GM21447 (cell line): Measurements from ENCODE around the gene CASP2.

Experiments
- ATAC-seq: cut with Tn5 transposase; IDR thresholded peaks from one replicate; pipeline ENCODE4 v1.9.1; 2021; ENCODE audit not compliant: unreplicated experiment

CASP2 gene

DNA sequence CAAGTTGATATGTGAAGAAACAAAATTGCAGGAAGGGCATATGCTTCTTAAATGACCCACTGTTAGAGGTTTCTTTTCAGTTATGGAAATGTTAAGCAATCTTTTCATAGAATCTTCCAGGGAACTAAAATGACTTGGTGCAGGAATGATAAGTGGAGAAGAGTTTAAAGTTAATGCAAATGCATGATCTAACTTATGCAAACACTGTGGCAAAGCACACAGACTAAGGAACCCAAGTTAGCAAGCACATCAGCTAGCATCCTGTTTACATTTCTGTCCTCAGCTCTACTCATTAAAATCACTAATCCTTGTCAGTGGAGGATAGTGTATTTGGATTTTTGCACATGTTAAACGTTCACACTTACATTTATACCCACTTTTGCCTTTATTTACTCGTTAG lies 37.1 kb downstream of the CASP2 start:
- ATAC-seq: peak; percentile 62

DNA sequence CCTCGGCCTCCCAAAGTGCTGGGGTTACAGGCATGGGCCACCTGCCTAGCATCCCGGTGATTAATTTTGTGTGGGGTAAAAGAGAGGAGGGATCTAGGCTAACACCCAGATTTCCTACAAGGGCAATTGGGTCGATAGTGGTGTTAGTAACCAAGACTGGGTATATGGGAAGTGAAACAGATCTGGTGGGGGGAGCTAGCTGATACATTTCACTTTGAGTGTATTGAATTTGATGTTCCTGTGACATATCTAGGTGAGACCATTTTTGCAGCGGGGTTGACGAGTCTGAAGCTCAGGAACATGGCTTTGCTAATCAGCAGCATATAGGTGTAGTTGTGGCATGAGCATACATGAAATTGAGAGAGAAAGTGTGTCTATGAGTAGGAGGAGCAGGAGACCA lies 39.8 kb downstream of the CASP2 start:
- no peak for ATAC-seq

DNA sequence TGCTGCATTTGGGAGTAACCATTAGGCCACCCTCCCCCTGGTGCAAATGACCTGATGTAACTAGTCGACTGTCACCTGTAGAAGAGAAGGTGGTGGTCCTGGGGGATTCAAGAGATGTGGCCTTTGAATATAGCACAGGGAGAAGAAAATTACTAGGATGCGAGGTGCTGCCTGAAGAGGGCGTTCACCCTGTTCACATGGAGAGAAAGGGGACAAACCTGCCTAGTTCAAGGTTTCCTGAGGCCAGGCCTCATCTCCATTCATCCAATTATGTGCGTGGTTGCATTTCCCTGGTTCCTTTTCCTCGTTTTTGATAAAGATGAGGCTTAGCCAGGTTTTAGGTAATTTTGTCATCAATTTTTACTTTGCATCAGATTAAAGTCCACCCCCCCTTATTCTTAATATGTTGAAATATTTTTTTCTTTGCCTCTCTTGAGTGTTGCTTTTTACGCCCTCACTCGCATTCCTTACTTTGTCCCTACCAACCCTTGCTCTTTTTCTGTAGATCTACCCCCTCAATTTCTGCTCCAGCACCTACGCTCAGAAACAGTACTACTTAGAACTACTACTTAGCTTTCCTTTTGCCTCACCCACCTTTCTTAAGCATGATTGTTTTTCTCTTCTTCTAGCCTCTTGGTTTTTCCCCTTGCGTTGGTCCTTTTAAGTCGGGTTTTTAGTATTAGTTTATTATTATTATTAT lies 41.5 kb downstream of the CASP2 start:
- ATAC-seq: no peak

DNA sequence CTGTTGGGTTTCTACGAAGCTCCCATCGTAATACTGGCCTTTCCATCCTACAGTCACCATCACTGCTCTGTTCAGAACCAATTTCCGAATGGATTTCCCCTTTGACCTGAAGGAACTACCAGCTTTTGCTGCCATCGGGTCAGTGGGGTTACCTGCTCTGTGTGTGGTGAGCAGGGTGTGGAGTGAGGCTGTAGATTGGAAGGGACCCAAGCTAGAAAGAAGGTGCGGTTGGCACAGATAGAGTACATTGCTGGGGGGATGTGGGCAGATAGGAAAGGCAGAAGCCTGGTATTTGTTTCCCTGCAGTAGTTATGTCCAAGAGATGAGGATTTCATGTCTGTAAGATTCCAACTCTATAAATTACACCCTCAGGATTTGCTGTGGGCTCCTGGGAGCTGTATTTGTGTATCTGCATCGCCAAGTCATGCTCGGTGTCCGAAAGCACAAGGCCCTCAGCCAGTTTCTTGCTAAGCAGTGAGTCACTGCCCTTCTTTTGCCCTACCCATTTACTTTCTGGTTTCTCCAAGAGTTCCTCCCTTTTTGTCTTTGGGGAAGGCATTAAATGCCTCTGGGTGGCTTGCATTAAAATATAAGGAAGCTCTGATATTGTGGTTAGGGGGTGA lies 43.1 kb downstream of the CASP2 start:
- no peak for ATAC-seq

DNA sequence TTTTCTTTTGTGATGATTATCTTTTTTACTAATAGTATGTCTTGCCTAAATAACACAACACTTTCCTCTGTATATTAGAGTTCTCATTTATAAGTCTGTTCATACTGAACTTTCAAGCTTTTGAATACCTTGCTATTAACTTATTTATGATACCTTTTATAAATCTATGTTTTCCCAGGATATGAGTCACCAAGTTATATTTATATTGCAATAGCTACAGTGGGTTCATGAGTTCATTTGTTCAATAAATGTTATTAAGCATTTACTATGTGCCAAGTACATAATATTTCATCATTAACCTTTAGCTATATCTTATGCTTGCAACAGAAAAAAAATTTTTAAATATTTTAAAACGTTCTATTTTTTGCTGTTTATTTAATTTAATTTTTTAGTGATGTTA lies 46.1 kb downstream of the CASP2 start:
- ATAC-seq: no peak

DNA sequence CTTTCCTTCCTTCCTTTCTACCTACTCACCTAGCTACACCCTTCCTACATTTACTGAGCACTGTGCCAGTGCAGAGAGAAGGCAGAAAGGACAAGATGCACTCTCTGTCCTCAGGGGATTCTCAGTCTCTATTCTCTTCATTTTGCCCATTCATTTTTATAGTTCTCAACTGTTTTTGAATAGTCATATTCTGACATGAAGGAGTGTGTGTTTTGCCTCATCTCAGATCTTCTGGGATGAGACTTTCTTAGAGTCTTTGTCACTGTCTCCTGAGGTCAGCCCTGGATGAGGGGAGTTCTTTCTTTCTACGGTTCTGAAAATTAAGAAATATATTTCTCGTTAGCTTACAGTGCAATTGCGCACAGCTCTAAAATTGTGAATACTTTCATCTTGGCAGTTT lies 49.1 kb downstream of the CASP2 start:
- ATAC-seq: no peak

DNA sequence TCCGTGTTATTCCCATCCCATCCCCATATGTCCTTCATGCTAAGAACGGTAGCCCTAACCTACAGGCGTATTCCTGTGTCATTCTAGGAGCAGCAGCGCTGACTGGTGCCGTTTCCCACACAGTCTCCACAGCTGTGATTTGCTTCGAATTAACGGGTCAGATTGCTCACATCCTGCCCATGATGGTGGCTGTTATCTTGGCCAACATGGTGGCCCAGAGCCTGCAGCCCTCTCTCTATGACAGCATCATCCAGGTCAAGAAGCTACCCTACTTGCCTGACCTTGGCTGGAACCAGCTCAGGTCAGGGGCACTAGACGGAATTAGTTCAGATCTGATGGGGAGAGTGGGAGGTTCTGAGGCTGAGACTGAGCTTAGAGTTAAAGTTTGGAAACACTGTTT lies 53.7 kb downstream of the CASP2 start:
- no peak for ATAC-seq

DNA sequence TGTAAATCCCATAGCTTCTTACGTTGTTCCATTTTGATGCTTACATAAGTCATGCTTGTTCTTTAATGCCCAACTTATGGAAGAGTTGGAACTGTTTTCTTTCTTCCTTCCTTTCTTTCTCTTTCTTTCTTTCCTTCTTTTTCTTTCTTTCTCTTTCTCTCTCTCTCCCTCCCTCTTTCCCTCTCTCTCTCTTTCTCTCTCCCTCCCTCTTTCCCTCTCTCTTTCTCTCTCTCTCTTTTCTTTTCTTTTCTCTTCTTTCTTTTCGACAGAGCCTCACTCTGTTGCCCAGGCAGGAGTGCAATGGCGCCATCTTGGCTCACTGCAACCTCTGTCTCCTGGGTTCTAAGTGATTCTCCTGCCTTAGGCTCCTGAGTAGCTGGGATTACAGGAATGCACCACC lies 55.4 kb downstream of the CASP2 start:
- no peak for ATAC-seq

DNA sequence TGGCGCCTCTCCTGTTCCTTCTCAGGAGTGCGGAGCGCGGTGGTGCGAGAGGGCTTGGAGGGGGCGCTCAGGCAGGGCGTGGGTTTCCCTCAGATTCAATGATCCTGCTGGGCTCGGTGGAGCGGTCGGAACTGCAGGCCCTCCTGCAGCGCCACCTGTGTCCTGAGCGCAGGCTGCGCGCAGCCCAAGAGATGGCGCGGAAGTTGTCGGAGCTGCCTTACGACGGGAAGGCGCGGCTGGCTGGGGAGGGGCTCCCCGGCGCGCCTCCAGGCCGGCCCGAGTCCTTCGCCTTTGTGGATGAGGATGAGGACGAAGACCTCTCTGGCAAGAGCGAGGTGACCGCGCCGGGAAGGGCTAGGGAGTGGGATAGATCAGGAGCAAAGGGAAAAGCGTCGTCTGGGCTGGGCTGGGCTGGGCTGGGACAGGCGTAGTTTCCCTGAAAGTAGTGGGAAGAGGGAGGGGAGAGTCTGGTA lies 57.3 kb downstream of the CASP2 start:
- ATAC-seq: peak; percentile 82

DNA sequence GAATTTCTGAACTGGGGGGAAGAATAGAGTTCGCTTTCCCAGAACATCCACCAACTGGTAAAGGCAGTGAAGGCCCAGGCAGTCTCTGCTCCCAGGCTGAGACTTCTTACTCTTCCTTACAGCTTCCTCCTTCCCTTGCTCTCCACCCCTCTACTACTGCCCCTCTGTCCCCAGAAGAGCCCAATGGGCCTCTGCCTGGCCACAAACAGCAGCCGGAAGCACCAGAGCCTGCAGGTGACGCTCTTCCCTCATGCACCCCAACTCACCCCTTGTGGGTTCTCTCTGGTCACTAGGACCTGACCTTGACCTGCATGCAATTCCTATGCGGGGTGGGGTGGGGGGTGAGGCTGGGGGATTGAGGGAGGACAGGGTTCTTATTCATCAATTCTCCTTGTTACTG lies 57.9 kb downstream of the CASP2 start:
- no peak for ATAC-seq

DNA sequence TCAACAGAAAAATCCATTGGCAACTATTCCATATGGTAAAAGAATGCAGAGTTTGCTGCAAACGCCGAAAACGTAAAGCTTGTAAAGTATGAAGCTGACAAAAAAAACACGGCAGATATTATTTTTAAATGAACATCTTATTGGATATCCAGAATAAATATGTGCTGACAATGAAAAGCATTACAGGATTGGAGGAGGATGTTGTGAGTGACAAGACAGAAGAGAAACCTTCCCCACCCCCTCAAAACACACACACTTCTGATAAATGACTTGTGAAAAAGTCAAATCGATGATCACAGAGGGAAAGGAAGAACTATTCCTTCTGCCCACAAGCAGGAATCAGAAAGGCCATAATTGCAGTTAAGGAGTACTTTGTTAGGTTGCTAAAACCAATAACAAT lies 59.8 kb downstream of the CASP2 start:
- ATAC-seq: no peak

DNA sequence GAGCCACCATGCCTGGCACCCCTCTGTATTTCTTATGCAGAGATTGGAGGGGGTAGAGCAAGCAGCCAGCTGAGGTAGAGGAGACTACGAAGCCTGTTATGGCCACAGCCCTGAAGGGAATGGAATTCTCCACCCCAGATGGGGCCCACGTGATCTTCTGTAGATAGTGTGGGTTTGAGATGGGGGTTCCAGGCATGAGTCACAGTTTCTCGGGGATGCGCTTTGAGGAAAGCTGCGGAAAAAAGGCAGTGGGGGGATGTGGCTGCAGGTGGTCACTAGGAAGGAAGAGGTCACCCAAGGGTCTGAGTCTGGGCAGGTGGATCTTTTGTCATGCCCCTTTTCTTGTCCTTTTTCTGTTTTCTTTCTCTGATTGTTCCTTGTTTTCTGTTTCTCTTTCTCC lies 62.9 kb downstream of the CASP2 start:
- no peak for ATAC-seq

DNA sequence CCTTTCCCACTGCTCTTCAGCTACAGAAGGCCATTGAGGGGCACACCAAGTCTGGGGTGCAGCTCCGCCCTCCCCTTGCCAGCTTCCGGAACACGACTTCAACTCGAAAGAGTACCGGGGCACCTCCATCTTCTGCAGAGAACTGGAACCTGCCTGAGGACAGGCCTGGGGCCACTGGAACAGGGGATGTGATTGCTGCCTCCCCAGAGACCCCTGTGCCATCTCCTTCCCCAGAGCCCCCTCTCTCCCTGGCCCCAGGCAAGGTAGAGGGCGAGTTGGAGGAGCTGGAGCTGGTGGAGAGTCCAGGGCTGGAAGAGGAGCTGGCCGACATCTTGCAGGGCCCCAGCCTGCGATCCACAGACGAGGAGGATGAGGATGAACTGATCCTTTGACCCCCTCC lies 63.4 kb downstream of the CASP2 start:
- no peak for ATAC-seq

DNA sequence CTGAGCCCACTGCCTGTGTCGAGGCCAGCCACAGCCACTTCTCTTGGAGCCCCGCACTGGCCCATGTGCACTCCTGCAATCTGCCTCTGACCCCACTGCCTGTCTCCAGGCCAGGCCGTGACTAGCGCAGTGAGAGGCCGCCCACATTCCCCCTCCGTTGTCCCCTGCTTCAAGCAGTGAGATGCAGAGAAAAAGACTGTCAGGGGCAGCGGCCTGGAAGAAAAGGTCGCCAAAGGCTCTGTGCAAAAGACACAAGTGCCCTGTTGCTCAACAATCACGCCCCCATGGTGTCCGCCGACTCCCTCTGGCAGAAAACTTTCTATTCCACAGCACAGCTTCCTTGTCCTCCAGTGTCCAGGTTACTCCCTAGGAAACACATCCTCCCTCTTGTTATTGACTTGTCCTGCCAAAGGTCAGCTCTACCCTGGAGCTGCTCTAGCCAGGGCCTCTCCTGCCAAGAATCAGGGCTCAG lies 64.4 kb downstream of the CASP2 start:
- no peak for ATAC-seq

DNA sequence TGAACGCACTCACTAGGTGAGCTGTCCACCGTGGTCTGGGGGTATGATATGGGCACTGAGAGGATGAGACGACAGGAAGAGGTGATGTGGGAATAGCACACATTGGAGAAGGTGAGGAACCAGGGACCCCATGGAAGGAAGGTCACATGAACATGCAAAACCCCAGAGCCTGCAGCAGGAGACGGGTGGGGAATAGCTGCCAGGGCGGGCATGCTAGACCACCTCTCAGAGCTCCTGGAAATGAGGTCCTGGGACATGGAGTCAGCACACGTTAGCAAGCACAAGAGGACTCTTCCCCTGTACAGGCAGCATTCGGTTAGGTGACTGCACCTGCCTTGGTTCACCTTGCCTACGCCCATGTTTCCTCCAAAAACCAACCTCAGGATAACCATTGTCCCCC lies 66.2 kb downstream of the CASP2 start:
- no peak for ATAC-seq

DNA sequence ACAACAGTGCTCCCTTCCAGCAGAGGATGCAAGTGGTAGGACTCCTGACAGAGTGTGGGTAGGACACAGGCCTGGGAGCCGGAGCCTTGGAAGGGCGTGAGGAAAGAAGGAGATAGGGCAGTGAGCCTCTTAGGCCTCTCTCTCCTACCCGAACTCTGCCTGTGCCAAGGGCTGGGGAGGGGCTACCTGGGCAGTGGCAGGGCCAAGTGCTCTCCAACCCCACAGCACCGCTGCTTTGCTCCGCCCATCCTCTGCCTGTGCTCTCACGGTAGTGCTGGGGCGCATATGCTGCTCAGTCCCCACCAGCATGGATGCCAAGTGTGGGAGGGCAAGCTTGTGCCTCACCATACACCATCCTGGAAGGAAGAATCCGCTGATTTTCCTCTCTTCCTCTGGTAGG lies 66.8 kb downstream of the CASP2 start:
- ATAC-seq: no peak

DNA sequence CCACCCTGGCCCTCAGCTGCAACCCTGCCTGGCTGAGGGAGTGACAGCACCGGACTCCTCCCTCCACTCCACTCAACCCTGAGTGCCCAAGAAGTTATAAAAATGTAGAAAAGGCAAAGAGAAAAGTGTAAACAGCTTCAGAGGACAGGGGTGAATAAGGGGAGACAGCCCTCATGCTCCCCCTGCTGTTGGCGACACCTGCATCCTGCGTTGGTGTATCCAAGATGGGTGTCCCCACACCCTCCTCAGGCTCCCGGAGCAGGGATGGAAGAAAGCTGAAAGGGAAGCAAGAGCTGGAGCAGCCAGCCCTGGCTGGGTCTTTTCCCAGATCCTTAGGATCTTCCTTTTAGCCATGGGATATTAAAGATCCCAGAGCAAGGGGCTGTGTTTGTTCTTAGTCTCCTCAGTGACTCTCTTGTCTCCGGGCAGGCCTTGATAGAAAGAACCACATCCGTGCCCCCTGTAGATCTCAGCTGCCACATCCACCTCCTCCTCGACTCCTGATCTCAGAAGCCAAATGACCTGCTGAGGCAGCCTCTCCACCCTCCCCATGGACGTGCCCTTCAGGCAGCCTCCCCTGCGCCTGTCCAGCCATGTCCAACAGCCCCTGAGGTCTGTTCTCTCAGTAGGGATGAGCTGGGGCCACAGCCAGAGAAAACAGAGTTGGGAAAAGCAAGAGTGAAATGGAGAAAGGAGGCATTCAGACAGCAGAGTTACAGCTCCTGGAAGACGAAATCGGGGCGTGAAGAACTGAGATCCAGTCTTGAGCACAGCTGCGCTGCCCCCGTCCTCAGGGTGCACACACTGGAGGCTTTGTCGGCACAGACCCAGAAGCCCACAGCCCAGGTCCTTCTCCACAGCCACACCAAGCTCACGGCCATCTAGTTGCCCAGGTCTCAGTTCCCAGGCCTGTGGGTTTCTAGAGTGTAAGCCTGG lies 67.6 kb downstream of the CASP2 start:
- no peak for ATAC-seq

DNA sequence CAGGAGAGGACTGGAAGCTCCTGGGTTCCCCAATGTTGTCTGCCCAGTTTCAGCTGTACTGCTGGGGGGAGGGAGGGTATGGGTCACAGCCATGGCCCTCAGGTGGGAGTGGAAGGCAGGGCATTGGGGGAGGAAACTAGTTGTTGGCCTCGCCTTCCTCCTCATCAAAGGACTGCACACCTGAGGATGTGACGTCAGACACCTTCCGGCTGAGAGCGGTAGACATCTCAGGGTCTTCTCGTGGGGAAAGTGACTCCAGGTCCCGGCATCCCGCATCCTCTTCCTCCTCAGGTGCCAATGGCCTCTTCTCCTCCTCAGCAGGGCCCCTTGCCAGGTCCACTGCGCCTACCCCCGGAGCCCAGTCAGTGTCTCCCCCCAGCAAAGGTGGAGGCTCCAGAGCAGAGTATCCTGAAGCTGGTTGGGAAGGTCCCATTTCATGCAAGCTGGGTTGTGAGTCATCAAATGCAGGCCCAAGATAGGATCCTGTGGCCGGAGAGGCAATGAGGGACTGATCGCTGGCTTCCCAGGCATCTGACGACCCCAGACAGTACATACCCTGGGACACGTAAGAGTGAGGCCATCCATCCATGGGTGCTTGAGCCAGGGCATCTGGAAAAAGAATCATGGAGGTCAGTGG lies 68.4 kb downstream of the CASP2 start:
- no peak for ATAC-seq
